ENCODE measurements around the gene CSF2RB. TPM values are rescaled to one million over a fixed set of nuclear protein-coding genes. Genes with fewer than 3 reads are reported as not detected.

CSF2RB gene
- total and polyA plus RNA-seq, 4 donors: 1.3 to 17.6 (median 4.9) TPM

Other genes starting within 250 kb of the CSF2RB start
- not detected for gene CACNG2, start 209.9 kb upstream of the CSF2RB start, total RNA-seq
- gene CACNG2, start 209.9 kb upstream of the CSF2RB start, polyA plus RNA-seq: under 1 TPM in 1 of 2 donors, not detected in 1; 0.13 TPM
- 10 to 100 TPM; 16.1 to 27.4 TPM for gene IFT27, start 137.5 kb upstream of the CSF2RB start, total RNA-seq
- 10 to 100 TPM in 1 of 2 donors, 1 to 10 TPM in 1; 9.5 to 23.3 TPM for gene IFT27, start 137.5 kb upstream of the CSF2RB start, polyA plus RNA-seq
- gene PVALB, start 96.6 kb upstream of the CSF2RB start, total RNA-seq: not detected
- gene PVALB, start 96.6 kb upstream of the CSF2RB start, polyA plus RNA-seq: not detected
- gene NCF4, start 52.6 kb upstream of the CSF2RB start, total RNA-seq: 10 to 100 TPM; 22.9 to 42.4 TPM
- 10 to 100 TPM in 1 of 2 donors, 1 to 10 TPM in 1; 6.5 to 31.4 TPM for gene NCF4, start 52.6 kb upstream of the CSF2RB start, polyA plus RNA-seq
- 1 to 10 TPM; 9.7 to 10.0 TPM for gene TST, start 105.8 kb downstream of the CSF2RB start, total RNA-seq
- 10 to 100 TPM; 26.8 to 61.7 TPM for gene TST, start 105.8 kb downstream of the CSF2RB start, polyA plus RNA-seq
- gene MPST, start 106.1 kb downstream of the CSF2RB start, total RNA-seq: 10 to 100 TPM; 30.8 to 38.6 TPM
- 100 to 1,000 TPM in 1 of 2 donors, 10 to 100 TPM in 1; 55.1 to 102 TPM for gene MPST, start 106.1 kb downstream of the CSF2RB start, polyA plus RNA-seq
- gene KCTD17, start 138.1 kb downstream of the CSF2RB start, total RNA-seq: 10 to 100 TPM; 21.0 to 27.5 TPM
- gene KCTD17, start 138.1 kb downstream of the CSF2RB start, polyA plus RNA-seq: 10 to 100 TPM; 15.2 to 20.5 TPM
- gene TMPRSS6, start 196.1 kb downstream of the CSF2RB start, total RNA-seq: not detected
- gene TMPRSS6, start 196.1 kb downstream of the CSF2RB start, polyA plus RNA-seq: not detected
- gene IL2RB, start 236.3 kb downstream of the CSF2RB start, total RNA-seq: 1 to 10 TPM; 2.0 to 4.5 TPM
- gene IL2RB, start 236.3 kb downstream of the CSF2RB start, polyA plus RNA-seq: 1 to 10 TPM in 1 of 2 donors, under 1 TPM in 1; 0.23 to 1.3 TPM